Left lung (tissue), 14 donors: ENCODE data around the gene MSTO1. TPM values are rescaled to one million over a fixed set of nuclear protein-coding genes. Genes with fewer than 3 reads are reported as not detected.
"Not testable (repeated sequence)": the region's sequence is repeated elsewhere in the genome, so short reads cannot be mapped to it uniquely, and the experiment has no call there.

ENCODE experiments used
- ATAC-seq: fragments of 200-7000 bp; cut with Tn5 transposase; one replicate; pipeline ENCODE4 v1.9.1; 2020; ENCODE audit warnings: moderate library complexity
- DNase-seq, 4 donors: peaks; one replicate each; pipeline ENCODE4 v3.0.0-alpha.2; 2013 to 2020
- H3K27ac ChIP-seq, 2 donors: fragments of 200-600 bp; sonication (generic) in 1 of 2; one replicate each; pipeline versions ENCODE4 v1.5.0 to v1.8.0; 2020 to 2021
- H3K27me3 ChIP-seq, 2 donors: fragments of 200-600 bp; sonication (generic) in 1 of 2; one replicate each; pipeline versions ENCODE4 v1.5.0 to v1.8.0; 2020 to 2021
- H3K36me3 ChIP-seq, 2 donors: fragments of 200-600 bp; sonication (generic) in 1 of 2; one replicate each; pipeline versions ENCODE4 v1.5.0 to v1.8.0; 2020 to 2021
- H3K4me1 ChIP-seq, 2 donors: fragments of 200-600 bp; one replicate each; pipeline ENCODE4 v1.8.0; 2021
- H3K4me3 ChIP-seq, 2 donors: fragments of 200-600 bp; sonication (generic) in 1 of 2; one replicate each; pipeline versions ENCODE4 v1.5.0 to v1.8.0; 2020 to 2021; ENCODE audit warnings: mild to moderate bottlenecking in 1 of 2
- H3K9me3 ChIP-seq, 2 donors: fragments of 200-600 bp; sonication (generic) in 1 of 2; one replicate each; pipeline versions ENCODE4 v1.5.0 to v1.8.0; 2020 to 2021
- intact Hi-C, 2 donors: fragments of 100-400 bp; cut with DNase I; formaldehyde crosslinking; loops; one replicate each; pipeline versions ENCODE4 v1.11.2 to v1.14.2; 2022
- long read RNA-seq, 12 donors: library from polyadenylated mRNA in 2 of 12; unstranded in 2 of 12; transcript quantifications; one replicate each; pipeline ENCODE4 v2.0.0 and lab custom pipeline, GENCODE V29; 2019 to 2026
- polyA plus RNA-seq, 6 donors: library from polyadenylated mRNA; unstranded; fragments of 120-200 nt; gene quantifications; one replicate each; pipeline ENCODE4 v1.2.1, GENCODE V29; 2013; ENCODE audit not compliant: insufficient read length in 6 of 6
- total RNA-seq, 2 donors: library from RNA; stranded (reverse); fragmentation: NEBNext Ultra II Directional; extraction: Animal tissue kit (Norgen Biotek cat#: 25700); gene quantifications; one replicate each; pipeline ENCODE4 v1.2.1, GENCODE V29; 2021
- TF ChIP-seq, protein P1 (sequence below), 2 donors: fragments of 200-600 bp; sonication (generic) in 1 of 2; IDR thresholded peaks; one replicate each; pipeline versions ENCODE4 v1.5.0 to v1.8.0; 2021; ENCODE audit warnings: antibody characterized with exemption in 2 of 2
- donor health status: DM: no; HTN: yes; CAD: no.
- donor health status: DM: no; HTN: no; CAD: no.

The MSTO1 gene
- total RNA-seq (10 to 100 TPM; 27.2 to 44.4 TPM), polyA plus RNA-seq (10 to 100 TPM; 64.3 to 86.6 (median 69.6) TPM)
- long read RNA-seq, donor 1, partial matches to known transcripts: 0 of 2 reads
- long read RNA-seq, donor 1, other reads (novel, unspliced or antisense): 0 of 2 reads
- long read RNA-seq, donor 2, partial matches to known transcripts: 0 of 5 reads
- long read RNA-seq, donor 2, other reads (novel, unspliced or antisense): 0 of 5 reads
- long read RNA-seq, donor 3, partial matches to known transcripts: 0 of 3 reads
- long read RNA-seq, donor 3, other reads (novel, unspliced or antisense): 0 of 3 reads
- long read RNA-seq, donor 4, partial matches to known transcripts: 1 of 8 reads
- long read RNA-seq, donor 4, other reads (novel, unspliced or antisense): 6 of 8 reads
- long read RNA-seq, donor 5, partial matches to known transcripts: 0 of 1 reads
- long read RNA-seq, donor 5, other reads (novel, unspliced or antisense): 0 of 1 reads
- long read RNA-seq, donor 6, partial matches to known transcripts: 0 of 2 reads
- long read RNA-seq, donor 6, other reads (novel, unspliced or antisense): 0 of 2 reads
- long read RNA-seq, donor 7, partial matches to known transcripts: 0 of 1 reads
- long read RNA-seq, donor 7, other reads (novel, unspliced or antisense): 0 of 1 reads
- long read RNA-seq, donor 8, partial matches to known transcripts: 0 of 1 reads
- long read RNA-seq, donor 8, other reads (novel, unspliced or antisense): 0 of 1 reads
- long read RNA-seq, donor 9: 0 reads
- long read RNA-seq, donor 10, partial matches to known transcripts: 1 of 7 reads
- long read RNA-seq, donor 10, other reads (novel, unspliced or antisense): 4 of 7 reads
- long read RNA-seq, donor 11, partial matches to known transcripts: 0 of 2 reads
- long read RNA-seq, donor 11, other reads (novel, unspliced or antisense): 0 of 2 reads
- long read RNA-seq, donor 12, partial matches to known transcripts: 0 of 2 reads
- long read RNA-seq, donor 12, other reads (novel, unspliced or antisense): 0 of 2 reads

- peak; percentile 99 for ATAC-seq
- intact Hi-C loops: no loop called here
- peak within 1 kb of the TSS; percentile 33 to 81 for H3K27ac ChIP-seq
Measured at GRCh38 chr1:155609515-155610256, at the start of gene MSTO1. MSTO1 (plus strand) TSS chr1:155610218; CDS start chr1:155610249, 31 bp downstream.

GRCh38 chr1:155561779-155562580 lies 48.0 kb upstream of the MSTO1 start:
- H3K36me3 ChIP-seq, H3K9me3 ChIP-seq, intact Hi-C loops, H3K27me3 ChIP-seq: not testable (repeated sequence)
- peak overlapping the region; percentile 98 for H3K27ac ChIP-seq
- peak overlapping the region; percentile 82 to 92 for H3K4me3 ChIP-seq
- peaks cover 14 to 55% of the 10 kb centered on the region in 2 donors for H3K4me1 ChIP-seq
- ATAC-seq: peak; percentile 54
- DNase-seq: peak in 3 of 4 donors; percentile 19 to 88 (median 49)

More at GRCh38 chr1:155609515-155610256, at the start of gene MSTO1:
- peak; percentile 89 to 97 (median 96) for DNase-seq
- TF ChIP-seq, protein P1, sequence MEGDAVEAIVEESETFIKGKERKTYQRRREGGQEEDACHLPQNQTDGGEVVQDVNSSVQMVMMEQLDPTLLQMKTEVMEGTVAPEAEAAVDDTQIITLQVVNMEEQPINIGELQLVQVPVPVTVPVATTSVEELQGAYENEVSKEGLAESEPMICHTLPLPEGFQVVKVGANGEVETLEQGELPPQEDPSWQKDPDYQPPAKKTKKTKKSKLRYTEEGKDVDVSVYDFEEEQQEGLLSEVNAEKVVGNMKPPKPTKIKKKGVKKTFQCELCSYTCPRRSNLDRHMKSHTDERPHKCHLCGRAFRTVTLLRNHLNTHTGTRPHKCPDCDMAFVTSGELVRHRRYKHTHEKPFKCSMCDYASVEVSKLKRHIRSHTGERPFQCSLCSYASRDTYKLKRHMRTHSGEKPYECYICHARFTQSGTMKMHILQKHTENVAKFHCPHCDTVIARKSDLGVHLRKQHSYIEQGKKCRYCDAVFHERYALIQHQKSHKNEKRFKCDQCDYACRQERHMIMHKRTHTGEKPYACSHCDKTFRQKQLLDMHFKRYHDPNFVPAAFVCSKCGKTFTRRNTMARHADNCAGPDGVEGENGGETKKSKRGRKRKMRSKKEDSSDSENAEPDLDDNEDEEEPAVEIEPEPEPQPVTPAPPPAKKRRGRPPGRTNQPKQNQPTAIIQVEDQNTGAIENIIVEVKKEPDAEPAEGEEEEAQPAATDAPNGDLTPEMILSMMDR (IDR thresholded peaks at IDR 0.05): no peak
- Histone ChIP-seq H3K27me3 (no peaks in the 10 kb centered on the region), H3K36me3 (peaks cover 0 to 18% of the 10 kb centered on the region in 2 donors), H3K4me3 (peak within 1 kb of the TSS; percentile 63 to 64), H3K4me1 (peaks cover 0 to 3% of the 10 kb centered on the region in 2 donors), H3K9me3 (no peaks in the 10 kb centered on the region)

DNA sequence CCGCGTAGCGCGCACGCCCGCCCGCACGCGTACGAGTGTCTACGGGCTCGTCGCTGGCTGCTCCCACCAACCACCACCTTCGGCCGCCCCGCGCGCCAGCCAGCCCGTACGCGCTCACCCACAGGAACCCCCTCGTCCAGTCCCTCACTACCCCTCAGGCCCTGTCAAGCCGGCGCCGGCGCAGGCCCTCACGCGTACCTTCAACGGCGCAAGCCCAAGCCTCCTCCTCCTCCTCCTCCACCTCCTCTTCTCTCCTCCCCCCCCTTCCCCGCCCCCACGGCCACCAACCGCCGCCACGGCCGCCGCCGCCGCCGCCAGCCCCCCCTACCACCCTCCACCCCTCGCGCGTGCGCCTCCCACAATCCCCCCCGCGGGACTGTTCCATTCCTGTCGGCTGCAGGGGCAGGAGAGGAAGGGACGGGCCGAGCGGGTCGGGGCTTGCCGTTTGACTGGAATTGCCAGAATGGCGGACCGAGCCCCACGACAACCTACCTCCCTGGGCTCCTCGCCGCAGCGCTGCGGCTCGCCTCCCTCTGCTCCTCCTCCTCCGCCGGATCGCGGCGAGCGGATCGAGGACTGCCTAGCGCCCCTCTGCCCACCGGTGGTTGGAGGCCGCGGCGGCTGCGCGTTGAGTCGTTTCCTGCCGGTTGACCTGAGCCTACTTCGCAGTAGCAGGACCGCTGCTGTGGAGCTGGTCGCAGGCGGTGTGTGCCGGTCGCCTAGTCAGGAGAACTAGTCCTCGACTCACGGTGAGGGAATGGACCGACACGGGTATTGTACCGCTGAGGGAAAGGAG lies 47.2 kb upstream of the MSTO1 start, which contains the start of gene ASH1L:
Gene ASH1L, minus strand, starts transcription at position 223 of the 796 bp plus-strand sequence. CDS start 41,284 bp downstream, outside the sequence.
- ATAC-seq (peak; percentile 93), DNase-seq (peak; percentile 94 to 98 (median 96))
- Histone ChIP-seq H3K36me3 (peaks cover 0 to 7% of the 10 kb centered on the region in 2 donors), H3K4me3 (peak within 1 kb of the TSS; percentile 82 to 92), H3K27ac (peak within 1 kb of the TSS; percentile 98), H3K27me3 (no peaks in the 10 kb centered on the region), H3K9me3 (no peaks in the 10 kb centered on the region), H3K4me1 (peaks cover 14 to 47% of the 10 kb centered on the region in 2 donors)
- TF ChIP-seq, protein P1 (IDR thresholded peaks at IDR 0.05): no peak
- intact Hi-C loops: no loop called here

GRCh38 chr1:155563377-155564022 lies 46.5 kb upstream of the MSTO1 start:
- intact Hi-C loops, H3K9me3 ChIP-seq, H3K27me3 ChIP-seq, DNase-seq: not testable (repeated sequence)
- peak; percentile 2 for ATAC-seq
- H3K4me1 ChIP-seq: peaks cover 14 to 40% of the 10 kb centered on the region in 2 donors
- peak overlapping the region; percentile 82 to 92 for H3K4me3 ChIP-seq
- H3K36me3 ChIP-seq: peaks cover 0 to 14% of the 10 kb centered on the region in 2 donors
- H3K27ac ChIP-seq: peak overlapping the region; percentile 98
